Uterus (tissue), 2 donors: ENCODE results near the gene PTGFRN.

Experiments
- POLR2A ChIP-seq, 2 donors: fragments of 450-650 bp; IDR thresholded peaks; one replicate each; pipeline ENCODE4 v1.6.1; 2016; ENCODE audit warnings: antibody characterized with exemption in 2 of 2, mild to moderate bottlenecking in 1 of 2, moderate library complexity in 1 of 2
- TF ChIP-seq, protein P1 (sequence below), 4 experiments: fragments of 200-600 bp in 2 of 4; fragments of 450-650 bp in 2 of 4; sonication (generic) in 2 of 4; IDR thresholded peaks; one replicate each; pipeline ENCODE4 v1.5.1; 2016 to 2019; ENCODE audit warnings: antibody characterized with exemption in 4 of 4, mild to moderate bottlenecking in 2 of 4, moderate library complexity in 1 of 4

DNA sequence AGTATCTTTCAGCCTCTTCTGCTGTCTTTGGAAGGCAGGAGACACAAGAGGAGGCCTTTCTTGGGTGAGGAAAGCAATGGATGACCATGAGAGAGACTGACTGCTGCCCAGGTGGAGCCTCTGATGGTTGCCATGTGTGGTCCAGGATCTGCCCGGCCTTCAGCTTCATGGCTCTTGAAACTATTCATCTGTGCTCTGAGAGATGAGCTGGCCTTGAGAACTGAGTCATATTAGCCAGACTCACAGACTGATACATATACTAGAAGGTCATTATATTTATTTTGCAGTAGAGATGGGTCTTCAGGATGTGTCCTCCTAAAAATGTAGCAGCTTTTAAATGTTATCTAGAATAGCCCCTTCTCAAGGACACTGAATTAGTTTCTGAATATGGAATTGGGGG is 33.7 kb downstream of the PTGFRN start:
- TF ChIP-seq, protein P1, sequence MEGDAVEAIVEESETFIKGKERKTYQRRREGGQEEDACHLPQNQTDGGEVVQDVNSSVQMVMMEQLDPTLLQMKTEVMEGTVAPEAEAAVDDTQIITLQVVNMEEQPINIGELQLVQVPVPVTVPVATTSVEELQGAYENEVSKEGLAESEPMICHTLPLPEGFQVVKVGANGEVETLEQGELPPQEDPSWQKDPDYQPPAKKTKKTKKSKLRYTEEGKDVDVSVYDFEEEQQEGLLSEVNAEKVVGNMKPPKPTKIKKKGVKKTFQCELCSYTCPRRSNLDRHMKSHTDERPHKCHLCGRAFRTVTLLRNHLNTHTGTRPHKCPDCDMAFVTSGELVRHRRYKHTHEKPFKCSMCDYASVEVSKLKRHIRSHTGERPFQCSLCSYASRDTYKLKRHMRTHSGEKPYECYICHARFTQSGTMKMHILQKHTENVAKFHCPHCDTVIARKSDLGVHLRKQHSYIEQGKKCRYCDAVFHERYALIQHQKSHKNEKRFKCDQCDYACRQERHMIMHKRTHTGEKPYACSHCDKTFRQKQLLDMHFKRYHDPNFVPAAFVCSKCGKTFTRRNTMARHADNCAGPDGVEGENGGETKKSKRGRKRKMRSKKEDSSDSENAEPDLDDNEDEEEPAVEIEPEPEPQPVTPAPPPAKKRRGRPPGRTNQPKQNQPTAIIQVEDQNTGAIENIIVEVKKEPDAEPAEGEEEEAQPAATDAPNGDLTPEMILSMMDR (IDR thresholded peaks at IDR 0.05), result no peak
- TF ChIP-seq POLR2A (IDR thresholded peaks at IDR 0.05), result no peak
